Measurements from ENCODE around the gene CNR2.
"Not testable (repeated sequence)": the region's sequence is repeated elsewhere in the genome, so short reads cannot be mapped to it uniquely, and the experiment has no call there.

The CNR2 gene

DNA sequence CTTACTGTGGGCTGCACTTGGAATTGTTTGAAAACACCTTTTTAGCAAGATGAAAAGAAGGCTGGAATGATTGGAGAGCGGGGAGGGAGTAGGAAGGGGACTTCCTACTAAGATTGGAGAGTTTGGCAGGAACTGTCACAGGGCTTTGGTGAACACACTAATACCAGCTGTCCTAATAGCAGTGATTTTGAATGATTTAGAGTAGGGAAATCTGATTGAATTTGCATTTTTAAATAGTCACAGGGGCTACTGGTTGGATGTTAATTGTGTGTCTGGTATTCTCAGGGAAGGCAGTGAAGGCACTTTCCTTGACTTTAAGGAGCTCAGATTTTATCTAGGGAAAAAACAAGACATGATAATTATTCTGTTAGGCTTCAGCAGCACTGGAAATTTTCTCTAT, 85.4 kb downstream of the CNR2 start:
- no peak for DNase-seq

DNA sequence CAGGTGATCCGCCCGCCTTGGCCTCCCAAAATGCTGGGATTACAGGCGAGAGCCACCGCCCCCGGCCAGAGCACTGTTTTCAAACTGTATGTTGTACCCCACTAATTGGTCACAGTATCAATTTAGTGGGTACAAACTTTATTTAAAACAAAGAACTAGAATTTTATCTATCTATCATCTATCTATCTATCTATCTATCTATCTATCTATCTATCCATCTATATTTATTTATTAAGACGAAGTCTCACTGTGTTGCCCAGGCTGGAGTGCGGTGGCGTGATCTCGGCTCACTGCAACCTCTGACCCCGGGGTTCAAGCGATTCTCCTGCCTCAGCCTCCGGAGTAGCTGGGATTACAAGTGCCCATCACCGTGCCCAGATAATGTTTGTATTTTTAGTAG, 86.6 kb downstream of the CNR2 start:
- not testable (repeated sequence) for DNase-seq

DNA sequence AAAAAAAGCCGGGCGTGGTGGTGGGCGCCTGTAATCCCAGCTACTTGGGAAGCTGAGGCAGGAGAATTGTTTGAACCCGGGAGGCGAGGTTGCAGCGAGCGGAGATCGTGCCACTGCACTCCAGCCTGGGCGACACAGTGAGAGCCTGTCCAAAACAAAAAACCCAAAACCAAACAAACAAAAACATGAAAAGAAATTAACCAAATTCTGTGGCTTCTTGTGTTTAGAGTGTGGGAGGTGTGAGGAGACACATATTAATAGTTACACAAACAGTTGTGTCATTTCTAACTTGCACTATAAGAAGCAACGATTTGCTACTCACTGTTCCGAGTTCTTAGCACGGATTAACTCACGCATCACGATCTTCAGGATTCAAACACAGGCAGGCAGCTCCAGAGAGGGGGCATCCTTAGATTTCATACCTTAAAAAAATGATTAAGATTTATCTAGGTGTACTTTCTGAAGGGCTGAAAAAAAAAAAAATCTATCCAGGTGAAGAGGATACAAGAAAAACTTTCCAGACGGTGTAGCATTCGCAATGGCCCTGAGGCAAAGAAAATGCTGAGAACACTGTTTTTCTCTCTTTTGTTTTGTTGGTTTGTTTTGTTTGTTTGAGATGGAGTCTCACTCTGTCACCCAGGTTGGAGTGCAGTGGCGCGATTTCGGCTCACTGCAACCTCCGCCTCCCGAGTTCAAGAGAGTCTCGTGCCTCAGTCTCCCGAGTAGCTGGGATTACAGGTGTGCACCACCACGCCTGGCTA, 87.2 kb downstream of the CNR2 start:
- DNase-seq = no peak

DNA sequence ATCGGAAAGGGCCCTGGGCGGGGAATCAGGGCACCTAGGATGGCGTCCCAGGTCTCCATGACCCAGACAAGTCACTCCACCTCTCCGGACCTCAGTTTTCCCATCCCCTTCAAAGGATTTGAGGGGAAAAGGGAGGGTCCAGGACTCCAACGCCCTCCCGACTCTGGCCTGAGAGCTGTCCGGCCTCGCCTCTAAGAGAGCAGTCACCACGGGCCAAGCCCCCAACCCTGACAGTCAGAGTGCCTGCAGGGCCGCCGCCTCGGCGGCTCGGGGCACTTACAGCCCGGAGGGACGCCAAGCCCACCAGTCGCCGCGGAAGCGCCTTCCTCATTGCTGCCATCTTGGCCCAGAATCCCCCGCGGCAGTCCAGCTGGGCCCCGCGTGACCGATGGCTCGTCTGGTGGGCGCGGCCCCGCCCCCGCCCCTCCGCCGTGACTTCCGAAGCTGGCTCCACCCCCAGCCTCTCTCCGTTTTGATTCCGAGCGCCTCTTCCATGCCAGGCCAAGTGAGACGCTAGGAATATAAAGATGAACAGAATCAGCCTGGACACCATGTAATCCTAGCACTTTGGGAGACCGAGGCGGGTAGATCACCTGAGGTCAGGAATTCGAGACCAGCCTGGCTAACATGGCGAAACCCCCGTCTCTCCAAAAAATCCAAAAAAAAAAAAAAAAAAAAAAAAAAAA, 87.9 kb downstream of the CNR2 start, which contains the start of gene HMGCL:
TSS of gene HMGCL (minus strand) at position 354 of the 686 bp plus-strand sequence. CDS start at position 340, 14 bp downstream.
- peak; percentile 91 to 92 for DNase-seq

DNA sequence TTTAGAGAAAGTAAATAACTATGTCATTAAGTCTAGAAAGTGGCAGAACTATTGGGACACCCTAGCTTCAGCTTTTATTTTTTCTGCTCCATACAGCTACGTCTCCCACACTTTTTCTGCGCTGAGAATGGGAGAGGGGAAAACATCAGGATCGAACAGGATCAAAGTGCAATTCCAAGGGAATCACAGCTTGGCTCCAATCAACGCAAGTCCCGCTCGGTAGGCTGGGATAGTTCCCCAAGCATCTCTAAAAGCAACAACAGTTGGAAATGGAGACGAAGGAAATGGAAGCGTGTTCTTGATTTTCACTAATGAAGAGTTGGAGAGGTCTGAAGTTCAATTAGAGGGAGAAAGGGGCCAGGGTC, 88.5 kb downstream of the CNR2 start:
- no peak for DNase-seq

DNA sequence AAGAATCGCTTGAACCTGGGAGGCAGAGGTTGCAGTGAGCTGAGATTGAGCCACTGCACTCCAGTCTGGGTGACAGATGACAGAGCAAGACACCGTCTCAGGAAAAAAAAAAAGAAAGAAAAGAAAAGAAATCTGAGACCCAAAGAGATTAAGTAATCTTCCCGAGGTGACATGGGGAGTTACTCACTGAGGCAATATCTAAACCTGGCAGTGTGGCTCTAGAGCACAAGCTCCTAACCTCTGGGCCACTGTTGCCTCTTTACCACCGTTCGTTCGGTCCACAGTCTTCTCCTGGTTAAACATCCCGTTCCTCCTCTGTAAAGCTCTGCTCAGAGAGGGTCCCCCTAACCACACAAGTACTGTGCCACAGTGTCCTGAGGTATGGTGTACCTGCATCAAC, 89.4 kb downstream of the CNR2 start:
- DNase-seq = no peak
